Coronary artery (tissue), 2 donors: Measurements from ENCODE around the gene SLC35A2.

ENCODE experiments used
- DNase-seq: peaks from one replicate; pipeline ENCODE4 v3.0.0-alpha.2; 2017; ENCODE audit warnings: low spot score
- H3K27ac ChIP-seq, 2 donors: fragments of 200-600 bp; sonication (generic); one replicate each; pipeline ENCODE4 v1.5.1; 2016 to 2019
- H3K4me3 ChIP-seq: fragments of 200-600 bp; sonication (generic); 2 replicates; pipeline ENCODE4 v1.5.1; 2016; ENCODE audit warnings: mild to moderate bottlenecking, moderate library complexity
- CTCF ChIP-seq: fragments of 200-600 bp; sonication (generic); IDR thresholded peaks from one replicate; pipeline ENCODE4 v1.5.1; 2019; ENCODE audit warnings: antibody characterized with exemption

The SLC35A2 gene

DNA sequence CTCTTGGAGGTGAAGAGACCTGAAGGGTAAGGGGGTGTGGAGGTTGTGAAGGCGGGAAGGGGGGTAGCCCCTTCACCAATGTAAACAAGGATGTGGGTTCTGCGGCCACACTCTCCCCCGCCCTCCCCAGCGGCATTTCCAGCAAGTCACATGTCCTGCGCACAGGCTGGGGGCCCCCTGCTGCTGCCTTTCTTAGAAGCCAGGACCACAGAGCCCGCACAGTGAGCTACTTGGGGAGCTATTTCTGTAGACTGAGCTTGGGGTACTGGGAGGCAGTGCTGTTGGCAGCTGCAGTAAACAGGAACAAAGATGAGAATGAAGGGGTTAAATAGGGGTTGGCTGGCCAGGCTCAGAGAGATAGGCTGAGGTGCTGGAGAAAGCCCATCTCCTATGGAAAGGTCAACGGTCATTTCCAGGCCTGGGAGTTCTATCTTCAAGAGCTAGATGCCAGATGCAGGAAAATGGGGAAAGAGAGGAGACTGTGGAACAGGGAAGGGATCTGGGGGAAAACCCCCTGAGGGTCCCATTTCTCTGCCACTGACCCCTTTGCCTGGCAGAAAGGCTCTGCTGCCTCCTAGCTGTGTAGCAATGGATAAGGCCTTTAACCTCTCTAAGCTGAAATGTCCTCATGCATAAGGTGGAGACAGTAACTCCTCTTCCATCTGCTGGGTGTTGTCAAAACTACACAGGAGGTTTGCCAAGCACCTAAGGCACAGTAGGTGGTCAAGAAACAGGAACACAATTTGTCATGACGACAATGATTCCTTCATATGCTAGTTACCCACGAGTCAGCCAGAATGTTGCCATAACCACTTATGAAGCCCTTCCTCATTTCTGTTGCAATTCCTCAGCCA, 25.8 kb upstream of the SLC35A2 start:
- DNase-seq: no peak
- H3K4me3 ChIP-seq: no peak overlapping the region
- no peak for TF ChIP-seq CTCF
- no peak overlapping the region for H3K27ac ChIP-seq

DNA sequence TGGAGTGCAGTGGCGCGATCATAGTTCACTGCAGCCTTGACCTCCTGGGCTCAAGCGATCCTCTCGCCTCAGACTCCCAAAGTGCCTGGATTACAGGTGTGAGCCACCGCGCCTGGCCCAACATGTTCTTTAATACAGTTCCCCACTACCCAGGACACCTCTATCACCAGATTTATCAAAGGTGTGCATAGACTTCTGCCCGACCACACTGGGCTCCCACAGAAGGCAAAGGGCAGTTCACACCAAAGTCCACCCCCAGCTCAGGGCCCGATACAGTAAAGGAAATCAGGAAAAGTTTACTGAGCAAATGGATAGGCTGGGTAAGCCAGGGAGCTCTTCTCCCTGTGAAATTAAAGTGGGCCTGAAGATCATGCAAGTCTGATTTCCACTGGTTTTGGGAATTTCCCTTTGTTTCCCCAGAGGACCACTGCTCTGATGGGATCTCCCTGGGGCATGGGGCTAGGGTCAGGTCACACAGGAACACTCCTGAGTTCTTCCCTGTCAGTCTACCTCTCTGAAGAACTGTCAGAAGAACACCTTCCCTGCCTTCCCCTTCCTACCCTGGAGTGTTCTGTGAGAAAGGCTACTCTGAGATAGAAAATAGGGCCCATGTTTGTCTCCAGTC, 25.1 kb upstream of the SLC35A2 start:
- Histone ChIP-seq H3K27ac (no peak overlapping the region), H3K4me3 (no peak overlapping the region)
- TF ChIP-seq CTCF: no peak
- DNase-seq: no peak

DNA sequence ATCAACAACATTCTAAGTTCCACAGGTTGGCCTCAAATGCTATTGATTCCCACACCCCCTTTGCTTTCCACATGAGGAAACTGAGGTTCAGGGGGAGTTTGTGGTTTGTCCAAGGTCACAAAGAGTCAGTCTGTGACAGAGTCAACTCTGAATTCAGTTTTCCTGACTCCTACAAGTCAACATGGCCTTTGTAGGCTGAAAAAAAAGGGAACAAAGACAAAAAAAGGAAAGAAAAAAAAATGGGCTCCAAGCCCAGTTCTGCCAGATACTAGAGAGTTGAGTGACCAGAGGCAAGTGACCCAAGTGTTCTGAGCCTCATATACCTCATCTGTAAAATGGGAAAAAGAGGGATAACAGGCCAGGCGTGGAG, 23.8 kb upstream of the SLC35A2 start:
- Histone ChIP-seq H3K27ac (no peak overlapping the region), H3K4me3 (no peak overlapping the region)
- DNase-seq: no peak
- TF ChIP-seq CTCF: no peak

DNA sequence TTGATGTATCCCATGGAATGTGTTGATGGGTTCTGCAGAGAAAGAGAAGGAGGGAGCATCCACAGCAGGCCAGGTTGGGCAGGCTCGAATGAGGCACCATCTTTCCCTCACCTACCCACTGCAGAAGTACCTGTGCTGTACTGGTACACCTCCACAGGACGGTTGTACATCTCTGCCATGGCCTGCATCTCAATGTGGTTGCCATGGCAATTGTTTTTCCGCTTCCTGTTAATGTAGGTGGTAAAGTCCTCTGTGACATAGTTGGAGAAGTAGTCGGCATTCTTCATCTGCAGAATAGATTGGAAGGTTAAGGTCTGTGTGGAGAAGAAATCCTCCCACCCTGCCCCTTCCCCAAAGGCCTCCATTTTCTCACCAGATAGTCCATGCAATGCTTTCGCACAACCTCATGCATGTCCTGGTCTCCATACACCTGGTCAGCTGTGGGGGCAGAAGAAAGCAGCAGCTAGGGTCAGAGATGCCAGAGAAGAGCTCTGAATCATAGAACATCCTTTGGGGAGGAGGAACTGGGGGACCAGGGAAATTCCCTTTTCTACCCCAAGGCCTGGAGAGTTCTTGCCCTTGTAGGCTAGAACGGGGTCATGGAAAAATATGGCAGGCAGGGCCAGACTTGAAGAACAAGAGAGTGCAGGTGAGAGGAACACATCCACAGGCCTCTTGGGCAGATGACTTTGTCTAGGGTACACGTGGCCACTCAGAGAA, 23.3 kb upstream of the SLC35A2 start:
- Histone ChIP-seq H3K27ac (no peak overlapping the region), H3K4me3 (no peak overlapping the region)
- TF ChIP-seq CTCF: no peak
- no peak for DNase-seq

- Histone ChIP-seq H3K27ac (no peak overlapping the region), H3K4me3 (no peak overlapping the region)
- TF ChIP-seq CTCF: no peak
- DNase-seq: no peak
Observed at GRCh38 chrX:48933757-48934156, 22.3 kb upstream of the SLC35A2 start.

- no peak for TF ChIP-seq CTCF
- Histone ChIP-seq H3K27ac (no peak overlapping the region), H3K4me3 (no peak overlapping the region)
- no peak for DNase-seq
Observed at GRCh38 chrX:48927736-48928382, 16.4 kb upstream of the SLC35A2 start.
